WERI-Rb-1 (cell line): Measurements from ENCODE around the gene TIE1.

Source experiments
- DNase-seq: peaks from one replicate; pipeline ENCODE4 v3.0.0-alpha.2; 2020
- H3K27ac ChIP-seq: fragments of 250-450 bp; sonication (Bioruptor Pico); 2 replicates; pipeline ENCODE4 v1.5.1; 2020; ENCODE audit warnings: mild to moderate bottlenecking, moderate library complexity
- H3K27me3 ChIP-seq: fragments of 250-450 bp; sonication (Bioruptor Pico); 2 replicates; pipeline ENCODE4 v1.5.1; 2021; ENCODE audit warnings: mild to moderate bottlenecking, low read depth, moderate library complexity; ENCODE audit not compliant: insufficient read depth, severe bottlenecking
- H3K36me3 ChIP-seq: fragments of 250-450 bp; sonication (Bioruptor Pico); 2 replicates; pipeline ENCODE4 v1.5.1; 2020; ENCODE audit warnings: mild to moderate bottlenecking, moderate library complexity
- H3K4me3 ChIP-seq: 2 replicates; pipeline ENCODE4 v1.5.1; 2011; ENCODE audit warnings: low read depth, mild to moderate bottlenecking, control low read depth, low read length
- H3K9me3 ChIP-seq: fragments of 250-450 bp; sonication (Bioruptor Pico); 2 replicates; pipeline ENCODE4 v1.5.1; 2021; ENCODE audit warnings: mild to moderate bottlenecking, moderate library complexity; ENCODE audit not compliant: severe bottlenecking
- CTCF ChIP-seq: IDR thresholded peaks from 2 replicates; pipeline ENCODE4 v1.5.1; 2011; ENCODE audit warnings: low read depth, mild to moderate bottlenecking, control low read depth, inconsistent platforms, low read length

Gene TIE1

GRCh38 chr1:43298055-43298454, 2.7 kb upstream of the TIE1 start:
- Histone ChIP-seq H3K9me3 (no peaks in the 10 kb centered on the region), H3K36me3 (no peaks in the 10 kb centered on the region), H3K4me3 (no peak overlapping the region), H3K27ac (no peak overlapping the region), H3K27me3 (no peaks in the 10 kb centered on the region)
- no peak for DNase-seq
- no peak for TF ChIP-seq CTCF

GRCh38 chr1:43299101-43299500, 1.7 kb upstream of the TIE1 start:
- DNase-seq: no peak
- Histone ChIP-seq H3K36me3 (no peaks in the 10 kb centered on the region), H3K4me3 (no peak overlapping the region), H3K27me3 (no peaks in the 10 kb centered on the region), H3K27ac (no peak overlapping the region), H3K9me3 (no peaks in the 10 kb centered on the region)
- TF ChIP-seq CTCF: no peak

- no peak for TF ChIP-seq CTCF
- no peaks in the 10 kb centered on the region for H3K36me3 ChIP-seq
- H3K9me3 ChIP-seq: no peaks in the 10 kb centered on the region
- no peaks in the 10 kb centered on the region for H3K27me3 ChIP-seq
- DNase-seq: no peak
- H3K27ac ChIP-seq: no peak overlapping the region
- H3K4me3 ChIP-seq: no peak overlapping the region
Measured at GRCh38 chr1:43302201-43302600, 1.4 kb downstream of the TIE1 start.

- H3K27ac ChIP-seq: no peak overlapping the region
- no peak overlapping the region for H3K4me3 ChIP-seq
- H3K27me3 ChIP-seq: no peaks in the 10 kb centered on the region
- no peak for TF ChIP-seq CTCF
- H3K36me3 ChIP-seq: no peaks in the 10 kb centered on the region
- H3K9me3 ChIP-seq: no peaks in the 10 kb centered on the region
- DNase-seq: no peak
Measured at GRCh38 chr1:43302721-43303470, 2.1 kb downstream of the TIE1 start.

- H3K4me3 ChIP-seq: no peak overlapping the region
- no peak for TF ChIP-seq CTCF
- no peak overlapping the region for H3K27ac ChIP-seq
- no peaks in the 10 kb centered on the region for H3K27me3 ChIP-seq
- no peaks in the 10 kb centered on the region for H3K36me3 ChIP-seq
- H3K9me3 ChIP-seq: no peaks in the 10 kb centered on the region
- DNase-seq: no peak
Measured at GRCh38 chr1:43303471-43304313, 2.9 kb downstream of the TIE1 start.
